ENCODE data around the gene LIF. TPM values are rescaled to one million over a fixed set of nuclear protein-coding genes. Genes with fewer than 3 reads are reported as not detected.

LIF gene
- total and polyA plus RNA-seq, 4 donors, result 0.08 to 0.10 (median 0.09) TPM; not detected in 1

- WGBS, result 63% methylated on average over 8 of the region's 8 CpGs
- no peak for TF ChIP-seq JUND (IDR thresholded peaks at IDR 0.05)
- no peak for TF ChIP-seq ATF3 (IDR thresholded peaks at IDR 0.05)
- TF ChIP-seq RAD21 (IDR thresholded peaks at IDR 0.05), result no peak
- no peak for DNase-seq (ENCODE audit: low spot score)
- no peaks in the 10 kb centered on the region for H3K36me3 ChIP-seq (ENCODE audit: control insufficient read depth in 4 of 4, insufficient read depth in 3 of 4, low read depth in 1 of 4, low read length in 3 of 4)
- no peak overlapping the region for H3K9ac ChIP-seq (ENCODE audit: low read depth in 1 of 2, low read length in 2 of 2)
- H3K4me3 ChIP-seq (ENCODE audit: low read depth in 1 of 3, low read length in 3 of 3), result no peak overlapping the region
- H3K4me1 ChIP-seq (ENCODE audit: control insufficient read depth in 4 of 4, insufficient read depth in 4 of 4, low read length in 3 of 4), result peaks cover 0 to 5% (median 3%) of the 10 kb centered on the region in 4 donors
- no peaks in the 10 kb centered on the region for H3K9me3 ChIP-seq (ENCODE audit: control insufficient read depth in 4 of 4, low read length in 3 of 4)
- H3K27ac ChIP-seq (ENCODE audit: low read depth in 1 of 2, low read length in 2 of 2), result no peak overlapping the region
- H3K27me3 ChIP-seq (ENCODE audit: control insufficient read depth in 4 of 4, insufficient read depth in 4 of 4, low read length in 3 of 4), result no peaks in the 10 kb centered on the region
Measured at GRCh38 chr22:30261134-30261533, 14.6 kb upstream of the LIF start.

- DNase-seq (ENCODE audit: low spot score), result no peak
- 85% methylated on average over 8 of the region's 8 CpGs for WGBS
- TF ChIP-seq YY1 (IDR thresholded peaks at IDR 0.05) (no peak), SP1 (IDR thresholded peaks at IDR 0.05) (no peak), HNF4G (IDR thresholded peaks at IDR 0.05) (no peak), NR2F2 (IDR thresholded peaks at IDR 0.05) (no peak), CTCF (IDR thresholded peaks at IDR 0.05; ENCODE audit: low read depth, low read length, missing input control) (no peak), FOXA1 (IDR thresholded peaks at IDR 0.05) (no peak), GABPA (IDR thresholded peaks at IDR 0.05 in 1 of 2, conservative IDR thresholded peaks at IDR 0.05 in 1 of 2) (no peak), ATF3 (IDR thresholded peaks at IDR 0.05) (no peak), ZBTB33 (IDR thresholded peaks at IDR 0.05) (no peak), FOXA2 (IDR thresholded peaks at IDR 0.05) (no peak), JUND (IDR thresholded peaks at IDR 0.05) (no peak), REST (IDR thresholded peaks at IDR 0.05) (no peak), HNF4A (conservative IDR thresholded peaks at IDR 0.05) (no peak), MAX (IDR thresholded peaks at IDR 0.05) (no peak)
- Histone ChIP-seq H3K4me1 (ENCODE audit: control insufficient read depth in 4 of 4, insufficient read depth in 4 of 4, low read length in 3 of 4) (peaks cover 0 to 10% (median 4%) of the 10 kb centered on the region in 4 donors), H3K9me3 (ENCODE audit: control insufficient read depth in 4 of 4, low read length in 3 of 4) (no peaks in the 10 kb centered on the region), H3K9ac (ENCODE audit: low read depth in 1 of 2, low read length in 2 of 2) (no peak overlapping the region), H3K27me3 (ENCODE audit: control insufficient read depth in 4 of 4, insufficient read depth in 4 of 4, low read length in 3 of 4) (no peaks in the 10 kb centered on the region), H3K27ac (ENCODE audit: low read depth in 1 of 2, low read length in 2 of 2) (no peak overlapping the region), H3K36me3 (ENCODE audit: control insufficient read depth in 4 of 4, insufficient read depth in 3 of 4, low read depth in 1 of 4, low read length in 3 of 4) (no peaks in the 10 kb centered on the region), H3K4me3 (ENCODE audit: low read depth in 1 of 3, low read length in 3 of 3) (no peak overlapping the region)
Measured at GRCh38 chr22:30260682-30261081, 14.1 kb upstream of the LIF start.

All from liver (tissue), 9 donors.